ENCODE data around the gene ZNF764.
"Not testable (repeated sequence)": the region's sequence is repeated elsewhere in the genome, so short reads cannot be mapped to it uniquely, and the experiment has no call there.

ZNF764 gene

GRCh38 chr16:30526137-30526822 lies 31.9 kb downstream of the ZNF764 start, which contains the start of gene ZNF768:
Gene ZNF768, minus strand, starts transcription at chr16:30526566. Its CDS starts 153 bp downstream, at chr16:30526413.
- no peak for DNase-seq

- no peak for DNase-seq
Observed at GRCh38 chr16:30525844-30526136, 32.4 kb downstream of the ZNF764 start.

- no peak for DNase-seq
Observed at GRCh38 chr16:30524575-30525568, 33.3 kb downstream of the ZNF764 start.

- DNase-seq: peak; percentile 40
Observed at GRCh38 chr16:30523768-30524574, 34.2 kb downstream of the ZNF764 start.

GRCh38 chr16:30522702-30523463 lies 35.3 kb downstream of the ZNF764 start:
- not testable (repeated sequence) for DNase-seq

- DNase-seq: no peak
Observed at GRCh38 chr16:30521873-30522641, 36.1 kb downstream of the ZNF764 start.

- no peak for DNase-seq
Observed at GRCh38 chr16:30521476-30521872, 36.7 kb downstream of the ZNF764 start.

GRCh38 chr16:30519120-30520049 lies 38.8 kb downstream of the ZNF764 start:
- no peak for DNase-seq

GRCh38 chr16:30518552-30518951 lies 39.6 kb downstream of the ZNF764 start:
- no peak for DNase-seq

GRCh38 chr16:30515275-30515674 lies 42.9 kb downstream of the ZNF764 start:
- no peak for DNase-seq

- DNase-seq: no peak
Observed at GRCh38 chr16:30511509-30511908, 46.7 kb downstream of the ZNF764 start.

GRCh38 chr16:30510376-30510938 lies 47.7 kb downstream of the ZNF764 start:
- no peak for DNase-seq

- DNase-seq: no peak
Observed at GRCh38 chr16:30509081-30509765, 49.0 kb downstream of the ZNF764 start.

Data from NCI-H69 (cell line).